ENCODE measurements around the gene NRL.

Gene NRL

GRCh38 chr14:24098927-24099813 lies 15.6 kb downstream of the NRL start:
- DNase-seq (ENCODE audit: low spot score) = no peak

- no peak for DNase-seq (ENCODE audit: low spot score)
Observed at GRCh38 chr14:24098229-24098926, 16.4 kb downstream of the NRL start.

DNA sequence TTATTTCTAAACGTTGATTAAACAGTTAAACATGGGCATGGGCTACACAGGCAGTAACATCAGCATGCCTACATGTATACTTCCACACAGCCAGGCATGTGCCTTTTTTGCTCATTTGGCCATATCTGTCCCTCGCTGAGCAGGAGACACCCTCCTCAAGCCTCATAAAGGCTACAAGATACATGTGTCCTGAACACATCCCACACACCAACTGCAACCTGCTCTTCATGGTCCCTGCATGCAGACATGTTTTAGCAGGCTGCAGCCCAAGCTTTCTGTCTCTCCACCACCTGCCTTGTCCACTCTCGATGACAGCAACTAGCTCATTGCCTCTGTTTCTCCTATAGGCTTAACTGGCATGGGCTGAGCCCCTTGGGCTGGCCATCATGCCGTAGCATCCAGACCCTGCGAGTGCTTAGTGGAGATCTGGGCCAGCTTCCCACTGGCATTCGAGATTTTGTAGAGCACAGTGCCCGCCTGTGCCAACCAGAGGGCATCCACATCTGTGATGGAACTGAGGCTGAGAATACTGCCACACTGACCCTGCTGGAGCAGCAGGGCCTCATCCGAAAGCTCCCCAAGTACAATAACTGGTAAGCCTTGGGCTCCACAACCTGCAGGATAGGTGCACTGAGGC lies 18.1 kb downstream of the NRL start:
- DNase-seq (ENCODE audit: low spot score) = no peak

DNA sequence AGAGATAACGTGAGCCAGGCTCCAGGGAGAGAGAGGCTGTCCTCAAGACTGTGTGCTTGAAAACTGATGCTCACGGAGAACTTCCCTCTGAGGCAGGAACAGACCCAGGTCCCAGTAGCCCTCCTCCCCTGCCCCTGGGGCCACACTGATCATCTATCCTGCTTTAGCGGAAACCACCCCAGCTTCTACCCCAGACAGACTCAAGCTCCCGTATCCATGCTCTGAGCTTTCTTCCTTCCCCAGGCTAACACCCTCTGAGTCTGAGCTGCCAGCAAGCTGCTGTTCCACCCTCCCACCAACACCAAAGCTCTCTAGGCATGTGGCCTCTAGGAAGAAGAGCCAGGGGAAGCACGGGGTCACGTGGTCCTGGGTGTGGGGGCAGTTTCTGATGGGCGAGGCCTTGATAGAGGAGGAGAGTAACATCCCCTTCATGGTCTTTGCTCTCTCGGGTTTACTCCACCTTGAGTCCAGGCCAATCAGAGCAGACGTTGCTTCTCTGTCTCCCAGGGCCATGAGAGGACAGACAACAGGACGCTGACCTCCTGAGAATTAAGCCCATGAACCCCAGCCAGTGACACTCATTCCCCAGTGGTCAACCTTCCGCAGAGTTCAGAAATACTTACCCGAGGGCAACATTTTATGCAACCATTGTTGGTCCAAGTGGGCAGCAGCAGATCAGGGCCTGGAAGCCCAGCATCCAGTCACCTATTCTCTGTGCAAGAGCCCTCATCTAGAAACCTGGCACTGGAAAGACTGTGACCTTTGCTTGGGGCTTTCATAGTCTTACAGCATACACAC lies 19.3 kb downstream of the NRL start:
- DNase-seq (ENCODE audit: low spot score) = peak; percentile 35

GRCh38 chr14:24094841-24095270 lies 19.9 kb downstream of the NRL start:
- DNase-seq (ENCODE audit: low spot score) = no peak

DNA sequence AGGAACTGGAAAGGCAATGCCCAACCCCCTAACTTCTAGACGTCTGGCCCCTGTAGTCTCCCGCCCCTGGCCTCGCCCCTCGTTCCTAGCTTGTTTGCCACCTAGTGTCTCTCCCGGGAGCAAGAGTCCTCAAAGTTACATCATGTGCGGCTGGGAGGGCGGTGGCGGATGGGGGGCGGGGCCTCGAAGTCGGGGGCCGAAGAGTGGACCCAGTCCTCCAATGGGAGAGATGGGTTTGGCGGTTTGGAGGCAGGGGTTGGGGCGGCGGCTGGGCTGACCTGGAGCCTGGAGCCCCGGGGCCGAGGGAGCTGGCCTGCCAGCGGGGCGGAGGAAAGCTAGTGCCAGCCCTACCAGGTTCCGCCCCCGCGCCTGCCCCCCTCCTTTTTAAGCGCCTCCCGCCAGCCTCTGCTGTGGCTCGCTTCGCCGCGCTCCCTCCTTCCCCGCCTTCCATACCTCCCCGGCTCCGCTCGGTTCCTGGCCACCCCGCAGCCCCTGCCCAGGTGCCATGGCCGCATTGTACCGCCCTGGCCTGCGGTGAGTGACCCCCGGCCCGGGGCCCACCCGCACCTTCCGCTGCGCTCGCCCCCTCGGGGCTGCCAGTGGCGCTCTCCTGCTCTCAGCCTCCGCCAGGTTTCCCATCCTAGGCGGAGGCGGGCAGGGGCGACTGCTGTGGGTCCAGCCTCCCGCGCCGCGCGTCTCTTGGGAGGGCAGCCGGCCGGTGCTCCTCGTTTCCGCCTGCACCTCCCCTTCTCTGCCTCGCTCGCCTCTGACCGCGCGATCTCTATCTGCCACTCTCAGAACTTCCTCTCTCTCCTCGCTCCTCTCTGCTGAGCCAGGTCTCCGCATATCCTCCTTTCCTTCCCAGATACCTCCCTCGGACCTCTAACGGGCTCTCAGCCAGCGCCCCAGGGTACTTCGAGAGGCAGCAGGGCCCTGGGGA lies 20.6 kb downstream of the NRL start, which contains the start of gene PCK2:
PCK2 (plus strand) TSS at position 411 of the 940 bp plus-strand sequence; CDS start at position 506, 95 bp downstream.
- peak; percentile 83 for DNase-seq (ENCODE audit: low spot score)

- no peak for DNase-seq (ENCODE audit: low spot score)
Observed at GRCh38 chr14:24093207-24093900, 21.4 kb downstream of the NRL start.

GRCh38 chr14:24092505-24093206 lies 22.1 kb downstream of the NRL start:
- no peak for DNase-seq (ENCODE audit: low spot score)

- no peak for DNase-seq (ENCODE audit: low spot score)
Observed at GRCh38 chr14:24092110-24092504, 22.6 kb downstream of the NRL start.

DNA sequence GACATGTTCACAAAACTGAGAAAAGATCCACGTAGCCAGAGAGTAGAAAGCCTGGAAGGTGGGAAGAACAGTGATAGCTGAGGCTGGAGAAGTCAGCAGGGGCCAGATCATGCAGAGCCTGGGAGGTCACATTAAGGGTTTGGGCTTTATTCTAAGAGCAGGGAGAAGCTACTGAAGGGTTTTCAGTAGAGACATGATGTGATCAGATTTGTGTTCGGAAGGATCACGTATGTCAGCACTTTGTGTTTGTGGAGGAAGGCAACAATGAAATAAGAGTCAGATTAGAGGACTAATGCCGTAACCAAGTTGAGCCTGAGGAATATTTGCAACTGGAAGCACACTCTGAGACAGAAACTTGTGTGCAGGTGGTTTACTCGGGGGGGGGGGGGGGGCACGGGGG lies 24.9 kb downstream of the NRL start:
- DNase-seq (ENCODE audit: low spot score) = no peak

- DNase-seq (ENCODE audit: low spot score) = no peak
Observed at GRCh38 chr14:24088095-24088494, 26.7 kb downstream of the NRL start.

DNA sequence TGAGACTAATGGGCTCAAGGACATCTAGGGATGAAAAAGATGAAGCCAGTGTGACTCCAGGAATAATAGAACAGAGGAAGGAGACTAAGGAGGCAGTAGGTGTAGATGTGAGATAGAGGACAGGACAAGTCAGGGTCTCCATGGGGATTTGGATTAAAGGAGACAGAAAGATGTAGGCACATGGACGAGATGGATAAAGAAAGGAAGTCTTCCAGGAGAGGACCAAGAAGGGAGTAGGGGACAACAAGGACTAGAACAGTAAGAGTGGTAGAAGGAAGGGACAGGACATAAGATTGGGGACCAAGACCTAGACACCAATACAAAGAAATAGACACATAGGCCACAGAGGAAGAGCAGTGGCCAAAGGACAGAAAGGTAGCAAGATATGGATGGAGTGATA lies 27.7 kb downstream of the NRL start:
- DNase-seq (ENCODE audit: low spot score) = no peak

DNA sequence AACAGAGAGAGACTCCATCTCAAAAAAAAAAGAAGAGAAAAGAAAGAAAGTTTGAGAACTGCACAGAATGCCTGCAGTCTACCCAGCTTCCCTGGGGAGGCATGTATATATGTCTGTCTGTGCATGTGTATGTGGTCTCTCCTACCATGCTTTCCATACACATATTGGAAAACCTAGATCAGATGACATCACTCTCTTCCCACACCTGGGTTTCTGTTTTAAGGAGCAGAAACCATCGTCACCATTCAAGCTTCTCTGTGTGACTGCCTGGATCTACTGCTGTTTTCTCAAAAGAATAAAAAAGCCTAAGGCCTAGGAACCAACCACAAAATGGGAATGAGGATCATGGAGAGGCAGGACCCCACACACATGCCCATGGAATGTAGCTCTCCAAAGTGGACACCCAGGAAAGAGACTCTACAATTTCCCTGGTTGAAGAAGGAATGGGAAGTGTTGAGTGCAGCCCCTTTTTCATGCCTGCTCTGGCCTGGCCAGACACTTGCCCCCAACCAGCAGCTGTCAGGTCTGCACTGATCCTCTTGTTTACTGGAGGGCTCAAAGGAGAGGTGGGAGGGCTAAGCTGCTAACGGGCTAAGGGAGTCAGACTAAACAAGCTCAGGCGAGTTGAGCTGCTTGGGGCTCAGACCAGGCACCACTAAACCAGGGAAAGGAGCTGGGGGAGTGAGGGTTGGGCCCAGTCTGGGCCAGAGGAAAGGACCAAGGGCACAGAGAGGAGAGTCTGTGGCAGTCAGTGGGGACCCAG lies 28.4 kb downstream of the NRL start:
- no peak for DNase-seq (ENCODE audit: low spot score)

DNA sequence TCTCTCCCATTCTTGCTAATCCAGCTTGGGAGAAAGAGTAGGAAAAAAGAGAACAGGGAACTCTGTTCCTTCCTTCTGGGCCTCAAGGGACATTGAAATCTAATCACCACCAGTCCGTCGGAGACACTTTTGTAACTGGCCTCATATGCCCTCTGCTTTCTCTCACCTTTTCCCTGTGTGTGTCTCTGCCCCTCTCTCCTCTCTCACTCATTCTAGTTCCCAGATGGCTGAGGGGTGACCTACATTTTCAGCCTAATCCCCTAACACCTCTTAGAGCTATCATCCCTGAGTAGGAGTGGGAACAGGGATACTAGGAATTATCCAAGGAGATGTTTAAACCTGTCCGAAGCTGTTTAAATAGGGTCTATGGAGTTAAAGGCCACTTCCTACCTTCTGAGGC lies 29.5 kb downstream of the NRL start:
- no peak for DNase-seq (ENCODE audit: low spot score)

DNA sequence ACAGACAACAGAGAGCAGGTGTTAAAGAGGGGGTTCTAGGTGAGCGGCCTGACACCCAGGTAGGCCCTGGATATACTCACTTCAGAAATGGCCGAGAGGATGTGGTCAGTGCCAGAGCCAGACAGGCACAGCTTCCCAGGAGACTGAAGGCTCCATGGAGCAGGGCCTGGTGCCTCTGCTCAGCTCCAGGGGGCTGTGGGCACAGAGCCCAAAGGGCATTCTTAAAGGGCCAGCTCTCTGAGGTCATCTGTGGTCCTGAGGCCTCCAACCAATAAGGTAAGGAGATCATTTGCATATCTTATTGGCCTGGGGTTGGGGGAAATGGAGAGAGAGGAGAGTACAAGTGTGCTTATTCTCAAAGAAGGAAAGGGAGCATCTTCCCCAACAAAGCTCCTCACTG lies 30.3 kb downstream of the NRL start:
- DNase-seq (ENCODE audit: low spot score) = no peak

- no peak for DNase-seq (ENCODE audit: low spot score)
Observed at GRCh38 chr14:24083462-24083861, 31.3 kb downstream of the NRL start.

DNA sequence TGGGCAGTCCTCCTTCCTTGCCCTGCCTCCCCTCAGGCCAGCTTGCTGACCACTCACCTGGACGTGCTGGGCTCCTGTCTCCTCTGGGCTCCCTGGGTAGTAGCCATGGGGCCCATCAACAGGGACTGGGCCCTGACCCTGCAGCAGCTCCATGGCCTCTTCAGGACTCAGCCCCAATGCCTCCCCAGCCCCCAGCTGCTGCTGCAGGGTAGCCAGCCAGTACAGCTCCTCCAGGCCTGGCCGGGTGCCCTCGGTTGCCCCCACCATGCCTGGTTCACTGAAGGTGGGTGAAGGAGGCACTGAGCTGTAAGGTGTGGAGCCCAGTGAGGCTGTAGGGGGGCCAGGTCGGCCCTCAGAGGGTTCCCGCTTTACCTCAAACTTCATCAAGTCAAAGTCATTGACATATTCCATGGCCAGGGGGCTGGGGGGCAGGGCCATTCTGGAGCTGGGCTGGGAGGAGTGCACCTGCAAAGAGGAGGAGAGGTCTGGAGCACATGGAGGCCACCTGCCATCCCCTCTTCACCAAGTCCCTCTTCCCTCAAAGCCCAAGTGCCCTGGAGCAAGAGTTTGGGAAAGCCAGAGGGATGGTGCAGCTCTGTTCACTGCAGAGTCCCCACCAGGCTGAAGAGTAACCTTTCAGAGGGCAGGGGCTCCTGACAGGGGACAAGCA lies 32.2 kb downstream of the NRL start:
- DNase-seq (ENCODE audit: low spot score) = no peak

DNA sequence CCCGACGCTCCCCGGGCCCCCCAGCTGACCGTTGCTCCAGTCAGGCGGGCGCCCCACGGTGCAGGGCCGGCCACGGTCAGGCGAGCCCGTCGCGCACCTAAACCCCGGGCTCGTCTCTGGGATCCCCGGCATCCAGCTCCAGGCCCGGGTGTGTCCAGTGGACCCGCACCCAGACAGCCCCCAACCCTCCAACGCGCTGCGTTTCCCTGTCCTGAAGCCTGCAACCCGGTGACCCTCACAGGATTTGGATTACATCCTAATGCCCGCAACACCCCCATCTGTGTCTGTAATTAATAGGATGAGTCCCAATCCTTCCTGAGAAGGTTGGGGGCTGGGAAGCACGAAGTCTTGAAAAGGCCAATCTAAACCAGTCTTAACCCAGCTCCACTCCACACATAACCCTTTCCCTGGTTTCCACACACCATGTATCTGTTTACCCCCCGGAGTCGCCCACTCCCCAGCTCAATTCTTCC lies 33.0 kb downstream of the NRL start:
- no peak for DNase-seq (ENCODE audit: low spot score)
